ENCODE data around the gene PTPRN2. TPM values are rescaled to one million over a fixed set of nuclear protein-coding genes. Genes with fewer than 3 reads are reported as not detected.

The PTPRN2 gene
- total and polyA plus RNA-seq, 2 of the 13 experiments (the other 11 are each of a cell fraction or from before 2014, with no cell fraction given), result 2.5 to 24.2 TPM

GRCh38 chr7:158164101-158165095 is 423.2 kb downstream of the PTPRN2 start (continued):
- TF ChIP-seq ZNF407 (CRISPR knock-in tag; IDR thresholded peaks at IDR 0.05; ENCODE audit: not compliant biosample characterization) (no peak), ZC3H4 (CRISPR knock-in tag; IDR thresholded peaks at IDR 0.05; ENCODE audit: borderline replicate concordance) (no peak)
